GM18520 (cell line): ENCODE data around the gene DLX5.
"Not testable (repeated sequence)": the region's sequence is repeated elsewhere in the genome, so short reads cannot be mapped to it uniquely, and the experiment has no call there.

ENCODE experiments used
- ATAC-seq: cut with Tn5 transposase; IDR thresholded peaks from one replicate; pipeline ENCODE4 v1.9.1; 2021; ENCODE audit not compliant: unreplicated experiment

The DLX5 gene

GRCh38 chr7:97024209-97025129, at the start of gene DLX5:
Gene DLX5, minus strand, starts transcription at chr7:97024831. Its CDS starts 208 bp downstream, at chr7:97024623.
- no peak for ATAC-seq

- ATAC-seq: not testable (repeated sequence)
These were observed 47.4 kb upstream of the DLX5 start for GRCh38 chr7:97072025-97072424.

- ATAC-seq: peak; percentile 70
These were observed 40.4 kb upstream of the DLX5 start for GRCh38 chr7:97064972-97065587.

GRCh38 chr7:97064020-97064419, 39.4 kb upstream of the DLX5 start:
- no peak for ATAC-seq

GRCh38 chr7:97043281-97043680, 18.6 kb upstream of the DLX5 start:
- ATAC-seq: no peak

- ATAC-seq: no peak
These were observed 14.9 kb upstream of the DLX5 start for GRCh38 chr7:97039374-97040065.

GRCh38 chr7:97034213-97034852, 9.7 kb upstream of the DLX5 start:
- not testable (repeated sequence) for ATAC-seq

- ATAC-seq: peak; percentile 76
These were observed 3.0 kb upstream of the DLX5 start for GRCh38 chr7:97027427-97028234.

GRCh38 chr7:97026715-97027426, 2.2 kb upstream of the DLX5 start:
- ATAC-seq: no peak

- no peak for ATAC-seq
These were observed 1.5 kb upstream of the DLX5 start for GRCh38 chr7:97025983-97026714.

GRCh38 chr7:97025130-97025499, 484 bp upstream of the DLX5 start:
- ATAC-seq: no peak

- no peak for ATAC-seq
These were observed 1.9 kb downstream of the DLX5 start for GRCh38 chr7:97022491-97023306.

GRCh38 chr7:97021747-97022490, 2.7 kb downstream of the DLX5 start:
- no peak for ATAC-seq

- ATAC-seq: no peak
These were observed 3.5 kb downstream of the DLX5 start for GRCh38 chr7:97020996-97021746.

GRCh38 chr7:97020601-97020995, 4.0 kb downstream of the DLX5 start:
- ATAC-seq: no peak

GRCh38 chr7:97019710-97020225, 4.9 kb downstream of the DLX5 start:
- no peak for ATAC-seq
